DND-41 (cell line): ENCODE data around the gene CENPP.

ENCODE experiments used
- EZH2 ChIP-seq: IDR thresholded peaks from 3 replicates; pipeline ENCODE4 v1.6.1; 2012; ENCODE audit warnings: borderline replicate concordance, low read depth, mild to moderate bottlenecking, moderate library complexity, low read length, inconsistent platforms; ENCODE audit not compliant: severe bottlenecking
- TF ChIP-seq, protein P1 (sequence below): IDR thresholded peaks from 2 replicates; pipeline ENCODE4 v1.5.1; 2012; ENCODE audit warnings: borderline replicate concordance, low read length, moderate library complexity, mild to moderate bottlenecking; ENCODE audit not compliant: poor library complexity, severe bottlenecking; ENCODE audit errors: extremely low read depth

DNA sequence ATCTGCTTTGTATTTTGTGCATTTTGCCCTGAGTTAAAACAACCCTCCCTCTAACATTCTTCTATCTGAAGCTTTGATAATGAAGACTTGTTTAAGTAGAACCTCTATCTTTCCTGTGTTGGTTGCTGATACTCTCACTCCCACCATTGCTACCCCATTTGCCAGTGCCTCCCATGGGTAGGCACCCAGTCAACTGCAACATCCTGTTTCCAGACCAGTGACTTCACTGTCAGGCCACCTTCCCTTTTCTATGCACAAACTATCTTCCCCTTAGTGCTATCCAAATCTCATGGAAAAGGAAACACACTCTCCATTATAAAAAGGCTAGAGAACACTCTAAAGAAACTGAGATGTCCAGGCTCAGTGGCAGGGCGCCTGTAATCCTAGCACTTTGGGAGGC lies 26.6 kb upstream of the CENPP start:
- TF ChIP-seq, protein P1, sequence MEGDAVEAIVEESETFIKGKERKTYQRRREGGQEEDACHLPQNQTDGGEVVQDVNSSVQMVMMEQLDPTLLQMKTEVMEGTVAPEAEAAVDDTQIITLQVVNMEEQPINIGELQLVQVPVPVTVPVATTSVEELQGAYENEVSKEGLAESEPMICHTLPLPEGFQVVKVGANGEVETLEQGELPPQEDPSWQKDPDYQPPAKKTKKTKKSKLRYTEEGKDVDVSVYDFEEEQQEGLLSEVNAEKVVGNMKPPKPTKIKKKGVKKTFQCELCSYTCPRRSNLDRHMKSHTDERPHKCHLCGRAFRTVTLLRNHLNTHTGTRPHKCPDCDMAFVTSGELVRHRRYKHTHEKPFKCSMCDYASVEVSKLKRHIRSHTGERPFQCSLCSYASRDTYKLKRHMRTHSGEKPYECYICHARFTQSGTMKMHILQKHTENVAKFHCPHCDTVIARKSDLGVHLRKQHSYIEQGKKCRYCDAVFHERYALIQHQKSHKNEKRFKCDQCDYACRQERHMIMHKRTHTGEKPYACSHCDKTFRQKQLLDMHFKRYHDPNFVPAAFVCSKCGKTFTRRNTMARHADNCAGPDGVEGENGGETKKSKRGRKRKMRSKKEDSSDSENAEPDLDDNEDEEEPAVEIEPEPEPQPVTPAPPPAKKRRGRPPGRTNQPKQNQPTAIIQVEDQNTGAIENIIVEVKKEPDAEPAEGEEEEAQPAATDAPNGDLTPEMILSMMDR, result no peak
- TF ChIP-seq EZH2, result no peak
